Skin epidermis (tissue), 12 donors: Measurements from ENCODE around the gene C3orf22.
"Not testable (repeated sequence)": the region's sequence is repeated elsewhere in the genome, so short reads cannot be mapped to it uniquely, and the experiment has no call there.

Experiments used
- H3K27ac ChIP-seq, 21 experiments: fragments of 200-600 bp; sonication (generic) in 11 of 21; one replicate each; pipeline ENCODE4 v1.5.0; 2020; ENCODE audit warnings: mild to moderate bottlenecking in 3 of 21, inconsistent platforms in 2 of 21, moderate library complexity in 2 of 21
- H3K4me3 ChIP-seq, 7 experiments: fragments of 200-600 bp; sonication (generic) in 2 of 7; one replicate each; pipeline ENCODE4 v1.5.0; 2020; ENCODE audit warnings: inconsistent platforms in 2 of 7, mild to moderate bottlenecking in 2 of 7, moderate library complexity in 1 of 7

The C3orf22 gene, protein sequence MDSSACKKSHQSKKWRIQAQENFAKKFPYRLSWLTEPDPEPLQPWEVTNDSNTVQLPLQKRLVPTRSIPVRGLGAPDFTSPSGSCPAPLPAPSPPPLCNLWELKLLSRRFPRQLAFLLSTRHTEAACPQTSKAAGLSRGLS

DNA sequence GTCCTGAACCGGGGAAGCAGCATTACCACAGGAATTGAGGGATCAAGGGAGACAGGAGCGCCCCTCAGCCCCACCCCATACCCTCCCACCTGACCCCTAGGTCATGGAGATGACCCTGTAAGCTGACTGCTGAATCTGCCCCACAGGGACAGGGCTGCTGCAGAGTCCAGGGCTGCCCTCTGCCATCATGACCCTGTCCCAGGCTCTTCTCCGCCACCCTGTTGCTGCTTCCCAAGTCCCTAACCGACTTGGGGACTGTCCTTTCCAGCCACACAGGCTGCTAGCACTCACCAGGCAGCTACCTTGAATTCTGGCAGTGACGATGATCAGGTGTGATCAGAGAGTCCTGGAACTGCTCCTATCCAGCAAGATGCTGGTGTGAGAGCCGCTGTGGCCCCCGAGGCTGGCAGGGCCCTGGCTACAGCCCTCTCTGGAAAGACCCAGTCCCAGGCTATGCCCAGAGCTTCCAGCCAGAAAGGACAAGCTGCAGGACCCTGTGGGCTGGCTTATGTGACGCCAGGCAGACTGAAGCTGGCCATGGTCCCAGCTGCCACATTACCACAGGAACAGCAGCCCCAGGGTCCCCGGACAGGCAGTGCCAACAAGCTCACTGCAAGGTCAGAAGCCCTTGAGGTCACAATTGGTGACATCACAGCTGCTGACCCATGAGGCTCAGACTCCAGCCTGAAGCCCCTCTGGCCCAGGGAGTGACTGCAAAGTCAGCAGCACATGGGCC is at the start of gene C3orf22:
Gene C3orf22, minus strand, starts transcription at position 597 of the 736 bp plus-strand sequence. CDS start 5,542 bp downstream, outside the sequence.
- Histone ChIP-seq H3K4me3 (no peak within 1 kb of the TSS), H3K27ac (no peak within 1 kb of the TSS)

DNA sequence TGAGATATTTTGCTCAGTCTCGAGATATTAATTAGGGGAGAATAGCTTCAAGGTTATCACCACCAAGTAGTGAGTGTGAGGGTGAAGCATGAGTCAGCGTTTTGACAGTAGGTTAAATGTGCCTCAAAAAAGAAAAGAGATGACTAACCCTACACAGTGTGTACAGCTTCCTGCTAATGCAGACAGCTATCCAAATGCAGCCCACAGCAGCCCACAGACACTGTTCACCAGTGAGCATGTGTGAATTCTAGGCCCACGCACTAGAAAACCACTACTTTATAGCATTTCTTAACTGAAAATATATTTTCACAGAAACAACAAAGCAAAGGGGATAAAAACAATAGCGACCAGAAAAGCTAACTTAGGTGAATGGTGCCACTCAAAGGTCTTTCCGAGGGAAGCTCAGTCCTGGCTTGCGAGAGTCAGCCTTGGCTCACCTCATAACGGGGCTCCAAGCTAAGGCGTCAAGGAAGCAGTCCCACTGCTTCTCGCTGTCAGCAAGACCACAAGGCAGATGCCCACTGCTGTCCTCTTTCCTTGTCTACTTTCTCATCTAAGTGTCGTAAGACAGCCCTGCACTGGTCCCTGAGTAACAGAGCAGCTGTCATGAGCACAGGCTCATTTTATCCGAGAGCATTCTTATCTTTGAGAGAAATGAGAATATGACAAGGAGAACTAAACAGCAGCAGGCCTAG is 48.6 kb upstream of the C3orf22 start:
- Histone ChIP-seq H3K4me3 (no peak overlapping the region), H3K27ac (peak overlapping the region in 1 of 21 experiments; percentile 53)

DNA sequence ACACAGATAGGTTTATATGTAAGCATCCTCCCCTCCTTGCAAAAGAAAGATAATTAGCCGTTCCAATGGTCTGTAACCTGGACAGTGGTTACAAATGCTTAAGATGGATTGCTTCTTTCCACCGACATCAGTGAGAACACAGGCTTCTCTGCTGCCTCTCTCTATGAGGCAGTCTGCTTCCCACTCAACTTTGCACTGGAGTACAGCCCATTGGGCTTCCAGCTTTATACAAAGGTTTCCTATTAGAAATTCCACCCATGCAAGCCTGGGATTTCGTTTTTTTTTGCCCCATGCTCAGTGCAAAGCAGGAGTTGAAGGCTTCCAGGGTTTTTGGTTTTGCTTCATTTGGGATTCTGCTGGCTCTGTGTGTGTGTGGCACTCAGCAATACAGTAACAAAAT is 47.3 kb upstream of the C3orf22 start:
- Histone ChIP-seq H3K27ac (no peak overlapping the region), H3K4me3 (no peak overlapping the region)

DNA sequence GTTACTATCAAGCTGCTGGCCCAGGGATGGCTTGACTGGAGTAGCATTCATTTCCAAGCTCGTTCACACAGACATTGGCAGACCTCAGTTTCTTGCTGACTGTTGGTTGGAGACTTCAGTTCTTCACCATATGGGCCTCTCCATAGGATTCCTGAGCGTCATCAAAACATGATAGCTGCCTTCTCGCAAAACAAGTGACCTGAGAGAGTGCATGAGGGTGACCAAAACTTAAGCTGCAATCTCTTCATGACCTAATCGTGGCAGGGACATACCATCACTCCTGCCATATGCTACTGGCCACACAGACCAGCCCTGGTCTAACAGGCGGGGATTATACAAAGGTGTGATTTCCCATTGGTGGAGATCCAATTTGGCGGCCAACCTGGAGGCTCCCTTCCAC is 46.0 kb upstream of the C3orf22 start:
- Histone ChIP-seq H3K27ac (no peak overlapping the region), H3K4me3 (no peak overlapping the region)

DNA sequence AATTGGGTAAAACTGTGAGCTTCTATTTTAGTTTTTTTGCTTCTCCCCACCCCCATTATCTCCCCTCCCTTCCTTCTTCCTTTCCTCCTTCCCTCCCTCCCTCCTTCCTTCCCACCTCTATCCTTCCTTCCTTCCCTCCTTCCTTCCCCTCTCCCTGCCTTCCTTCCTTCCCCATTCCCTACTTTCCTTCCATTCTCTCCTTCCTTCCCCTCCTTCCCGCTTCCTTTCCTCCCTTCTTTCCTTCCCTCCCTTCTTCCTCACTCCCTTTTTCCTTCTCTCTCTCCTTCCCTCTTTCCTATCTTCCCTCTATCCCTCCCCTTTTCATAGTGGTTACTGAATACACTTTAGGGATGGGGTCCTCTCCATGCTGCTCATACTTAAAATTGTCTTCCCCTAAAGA is 40.4 kb upstream of the C3orf22 start:
- Histone ChIP-seq H3K27ac (no peak overlapping the region), H3K4me3 (no peak overlapping the region)

DNA sequence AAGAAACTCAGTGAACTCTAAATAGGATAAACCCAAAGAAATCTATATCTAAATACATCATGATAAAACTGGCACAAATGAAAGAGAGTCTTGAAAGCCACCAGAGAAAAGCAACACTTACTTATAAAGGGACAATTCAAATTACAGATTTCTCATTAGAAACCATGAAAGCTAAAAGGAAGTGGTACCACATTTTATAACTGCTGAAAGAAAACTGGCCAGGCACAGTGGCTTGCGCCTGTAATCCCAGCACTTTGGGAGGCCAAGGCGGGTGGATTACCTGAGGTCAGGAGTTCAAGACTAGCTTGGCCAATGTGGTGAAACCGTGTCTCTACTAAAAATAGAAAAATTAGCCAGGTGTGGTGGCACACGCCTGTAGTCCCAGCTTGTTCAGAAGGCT is 36.7 kb upstream of the C3orf22 start:
- H3K4me3 ChIP-seq, H3K27ac ChIP-seq: not testable (repeated sequence)

DNA sequence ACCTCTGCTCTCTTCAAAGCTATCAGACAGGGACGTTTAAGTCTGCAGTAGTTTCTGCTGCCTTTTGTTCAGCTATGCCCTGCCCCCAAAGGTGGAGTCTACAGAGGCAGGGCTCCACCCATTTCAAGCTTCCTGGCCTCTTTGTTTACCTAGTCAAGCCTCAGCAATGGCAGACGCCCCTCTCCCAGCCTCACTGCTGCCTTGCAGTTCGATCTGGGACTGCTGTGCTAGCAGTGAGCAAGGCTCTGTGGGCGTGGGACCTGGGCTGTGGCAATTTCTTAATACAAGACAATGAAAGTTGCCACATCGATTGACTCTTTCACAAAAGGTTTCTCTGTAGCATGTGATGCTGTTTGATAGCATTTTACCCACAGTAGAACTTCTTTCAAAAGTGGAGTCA is 32.8 kb upstream of the C3orf22 start:
- H3K4me3 ChIP-seq, H3K27ac ChIP-seq: not testable (repeated sequence)

DNA sequence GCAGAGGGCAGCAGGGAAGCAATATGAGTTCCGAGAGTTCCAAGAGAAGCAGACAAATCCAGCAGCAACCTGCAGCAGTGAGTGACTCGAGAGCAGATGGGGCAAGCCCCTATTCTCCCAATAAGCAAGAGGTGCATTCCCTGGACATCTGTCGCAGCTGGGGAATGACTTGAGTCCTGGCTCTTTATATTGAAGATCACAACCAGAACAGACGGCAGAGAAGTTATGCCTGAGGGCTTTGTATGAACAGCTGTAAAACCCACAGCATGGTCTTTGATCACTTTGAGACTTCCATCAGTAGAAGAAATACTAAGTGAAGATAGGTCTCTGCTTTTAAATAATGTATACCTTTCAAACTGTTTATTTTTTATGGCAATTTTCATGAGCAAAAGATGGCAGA is 23.6 kb upstream of the C3orf22 start:
- Histone ChIP-seq H3K4me3 (no peak overlapping the region), H3K27ac (no peak overlapping the region)

DNA sequence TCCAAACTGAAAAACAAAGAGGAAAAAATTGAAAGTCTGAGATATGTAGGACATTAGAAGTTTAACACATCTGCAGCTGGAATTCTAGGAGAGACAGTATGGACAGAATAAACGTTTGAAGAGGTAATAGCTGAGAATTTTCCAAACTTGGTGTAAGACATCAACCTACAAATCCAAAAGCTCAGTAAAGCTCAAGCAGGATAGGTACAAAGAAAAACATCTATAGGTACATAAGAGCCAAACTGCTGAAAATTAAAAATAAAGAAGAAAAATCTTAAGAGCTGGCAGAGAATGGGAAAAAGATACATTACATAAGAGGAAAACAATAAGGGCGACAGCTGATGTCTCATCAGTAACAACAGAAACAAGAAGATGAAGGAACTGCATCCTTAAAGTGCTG is 22.8 kb upstream of the C3orf22 start:
- Histone ChIP-seq H3K27ac (no peak overlapping the region), H3K4me3 (no peak overlapping the region)

DNA sequence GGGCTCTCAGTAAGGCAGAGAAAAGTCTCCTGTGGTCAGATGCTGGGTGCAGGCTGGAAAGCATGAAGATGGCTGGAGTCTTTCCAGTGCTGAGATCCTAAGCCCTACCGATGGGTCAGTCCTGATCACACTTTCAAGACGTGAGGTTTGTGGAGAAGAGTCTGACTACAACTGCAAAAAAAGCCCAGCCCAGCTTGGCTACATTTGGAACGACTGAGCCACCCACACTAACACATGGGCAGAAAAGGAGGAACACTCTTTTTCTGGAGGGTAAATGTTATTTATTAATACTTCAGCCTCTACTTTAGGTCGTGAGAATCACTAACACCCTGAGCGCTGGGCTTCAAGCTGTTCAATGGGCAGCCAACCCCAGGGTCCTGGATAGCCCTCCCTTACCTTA is 22.0 kb upstream of the C3orf22 start:
- no peak overlapping the region for H3K4me3 ChIP-seq
- H3K27ac ChIP-seq = no peak overlapping the region

DNA sequence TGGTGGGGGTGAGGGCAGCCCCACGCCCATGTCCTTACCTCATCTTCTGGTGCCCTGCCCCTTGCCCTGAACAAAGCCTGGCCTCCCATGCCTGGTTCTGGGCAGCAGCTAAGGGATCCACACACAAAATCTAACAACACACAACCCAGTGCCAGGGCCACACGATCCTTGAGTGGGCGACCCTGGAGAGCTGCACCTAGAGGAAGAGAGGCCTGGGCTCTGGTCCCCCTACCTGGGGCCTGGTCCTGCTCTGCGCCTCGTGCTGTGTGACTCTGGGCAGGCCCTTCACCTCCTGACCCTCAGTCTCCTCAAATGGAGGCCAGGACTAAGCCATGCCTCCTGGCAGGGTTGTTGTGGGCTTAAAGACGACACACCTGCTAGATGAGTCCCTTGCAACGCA is 20.0 kb upstream of the C3orf22 start:
- Histone ChIP-seq H3K4me3 (no peak overlapping the region), H3K27ac (no peak overlapping the region)

DNA sequence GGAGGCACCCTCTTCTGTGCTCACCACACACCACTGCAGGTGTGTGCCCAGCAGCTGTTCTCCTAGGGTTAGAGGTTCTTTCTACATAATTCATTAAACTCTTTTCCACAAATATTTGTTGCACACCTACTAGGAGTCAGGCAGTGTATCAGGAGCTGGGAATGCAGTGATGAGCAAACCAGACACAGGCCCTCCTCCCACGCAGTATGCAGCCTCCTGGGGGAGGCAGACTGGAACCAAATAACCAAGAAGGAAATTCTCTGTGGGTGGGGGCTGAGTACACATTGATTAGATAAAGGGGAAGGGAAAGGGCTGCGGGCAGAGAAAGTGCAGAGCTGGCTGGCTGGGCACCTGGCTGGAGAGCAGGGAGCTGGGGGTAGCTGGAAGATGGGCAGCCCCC is 18.5 kb upstream of the C3orf22 start:
- no peak overlapping the region for H3K27ac ChIP-seq

DNA sequence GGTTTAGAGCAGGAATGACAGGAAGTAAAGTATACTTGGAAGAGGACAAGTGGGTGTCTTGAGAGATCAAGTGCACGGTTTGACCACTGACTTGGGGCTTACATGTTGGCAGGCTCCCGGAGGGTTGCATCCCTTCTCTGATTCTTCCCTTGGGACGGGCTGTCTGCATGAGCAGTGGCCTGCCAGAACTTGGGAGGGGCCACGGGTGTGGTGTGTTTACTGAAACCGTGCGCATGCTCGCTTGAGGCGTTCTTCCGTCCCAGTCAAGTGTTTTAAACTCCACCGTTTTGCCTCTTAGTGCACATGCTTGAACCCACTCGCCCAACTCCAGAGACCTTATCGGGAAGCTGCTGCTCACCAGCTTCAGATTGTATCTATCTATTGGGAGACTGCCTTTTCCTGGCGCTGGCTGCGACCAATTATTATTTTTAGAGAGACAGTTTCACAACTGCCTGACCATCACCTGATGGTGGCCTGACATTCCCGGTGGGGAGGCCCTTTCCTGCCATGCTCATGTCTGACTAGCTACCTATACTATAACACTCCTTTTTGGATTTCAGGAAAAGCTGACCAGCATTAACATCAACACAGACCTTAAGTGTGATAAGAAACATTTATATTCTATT is 14.9 kb upstream of the C3orf22 start:
- no peak overlapping the region for H3K4me3 ChIP-seq
- no peak overlapping the region for H3K27ac ChIP-seq

More for the DNA sequence above, 18.5 kb upstream of the C3orf22 start:
- H3K4me3 ChIP-seq = no peak overlapping the region

DNA sequence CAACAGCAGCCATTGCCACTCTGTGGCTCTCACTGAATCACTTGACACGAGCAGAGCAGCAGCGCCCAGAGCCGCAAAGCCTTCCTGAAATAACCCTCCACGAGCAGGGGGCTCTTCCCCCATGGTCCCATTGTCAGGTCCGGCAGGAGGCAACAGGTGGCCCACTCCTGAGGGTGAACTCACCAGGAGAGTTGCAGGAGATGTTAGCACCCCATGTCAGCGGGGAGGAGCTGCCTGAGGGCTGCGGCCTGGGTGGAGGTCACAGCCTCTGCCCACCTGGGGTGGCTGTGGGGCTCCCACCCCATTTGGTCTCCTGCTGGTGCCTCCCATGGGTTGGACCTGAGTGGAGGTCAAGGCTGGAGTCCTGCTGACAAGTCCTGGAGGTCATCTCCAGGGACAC is 12.3 kb upstream of the C3orf22 start:
- Histone ChIP-seq H3K4me3 (no peak overlapping the region), H3K27ac (no peak overlapping the region)

DNA sequence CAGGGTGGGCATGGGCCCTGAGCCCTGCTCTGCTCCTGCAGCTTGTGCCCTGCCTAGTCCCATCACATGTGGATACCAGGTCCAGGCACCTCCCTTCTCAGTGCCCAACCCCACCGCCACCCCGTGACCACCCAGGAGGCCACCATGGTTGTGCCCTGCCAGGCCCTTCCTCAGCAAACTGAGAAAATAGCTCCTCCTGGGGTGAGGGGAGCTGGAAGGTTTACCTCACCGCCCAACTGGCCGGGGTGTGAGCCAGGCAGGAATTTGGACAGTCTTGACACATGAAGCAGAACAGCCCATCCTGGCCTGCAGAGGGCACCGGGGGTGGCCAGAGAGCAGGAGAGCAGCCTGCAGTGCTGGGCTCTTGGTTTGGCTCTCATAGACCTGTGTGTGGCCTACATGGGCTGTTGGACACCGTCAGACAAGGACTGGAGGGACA is 11.4 kb upstream of the C3orf22 start:
- no peak overlapping the region for H3K27ac ChIP-seq

DNA sequence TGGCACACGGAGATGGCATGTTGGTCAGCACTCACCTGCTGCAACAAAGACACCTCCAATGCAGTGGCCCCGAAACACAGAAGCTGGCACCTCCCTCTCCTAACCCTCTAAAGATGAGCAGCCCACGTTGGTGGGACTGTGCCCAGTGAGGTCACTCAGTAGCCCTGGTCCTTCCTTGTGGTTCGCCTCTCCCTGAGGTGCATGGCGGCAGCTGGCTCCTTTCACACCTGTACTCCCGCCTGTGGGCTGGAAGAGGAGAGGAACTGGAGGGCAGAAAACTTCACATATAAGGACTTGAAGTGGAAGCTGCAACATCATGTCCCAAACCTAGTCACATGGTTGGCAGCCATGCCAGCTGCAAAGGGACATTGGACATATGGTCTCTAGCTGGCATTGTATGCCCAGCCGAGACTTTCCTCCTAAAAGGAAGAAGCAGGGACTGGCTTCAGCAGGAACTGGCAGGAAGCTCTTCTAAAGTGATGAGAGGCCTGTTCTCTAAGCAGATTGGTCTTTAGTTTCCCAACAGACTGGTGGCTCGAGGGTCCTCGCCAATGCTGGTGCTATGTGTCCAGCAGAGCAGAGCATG is 10.8 kb upstream of the C3orf22 start:
- no peak overlapping the region for H3K4me3 ChIP-seq
- H3K27ac ChIP-seq = no peak overlapping the region

More for the DNA sequence above, 11.4 kb upstream of the C3orf22 start:
- no peak overlapping the region for H3K4me3 ChIP-seq

DNA sequence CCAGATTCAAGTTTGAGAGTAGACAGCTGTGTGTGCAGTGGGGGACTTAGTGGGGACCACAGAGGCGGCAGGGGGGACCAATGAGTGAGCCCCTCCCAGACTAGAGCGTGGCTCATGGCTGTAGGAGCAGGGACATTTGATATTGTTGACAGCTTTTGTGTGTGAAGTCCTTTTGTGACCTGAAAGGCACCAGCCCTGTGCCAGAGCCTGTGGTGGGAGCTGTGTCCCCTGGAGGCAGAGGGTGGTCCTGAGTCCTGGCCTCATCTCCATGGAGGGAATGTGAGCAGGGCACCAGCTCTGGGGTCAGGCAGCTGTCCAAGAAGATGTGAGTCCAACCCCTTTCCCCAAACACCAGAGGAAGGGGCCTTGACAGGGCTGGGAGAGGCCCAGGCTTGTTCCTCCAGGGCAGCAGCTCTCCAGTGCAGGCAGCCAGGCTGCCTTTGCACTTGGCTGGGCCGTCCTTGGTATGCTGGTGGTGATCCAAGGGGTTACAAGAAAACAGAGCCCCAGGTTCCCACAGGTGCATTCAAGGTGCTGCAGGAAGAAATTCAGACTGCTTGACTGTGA is 10.1 kb upstream of the C3orf22 start:
- no peak overlapping the region for H3K4me3 ChIP-seq

DNA sequence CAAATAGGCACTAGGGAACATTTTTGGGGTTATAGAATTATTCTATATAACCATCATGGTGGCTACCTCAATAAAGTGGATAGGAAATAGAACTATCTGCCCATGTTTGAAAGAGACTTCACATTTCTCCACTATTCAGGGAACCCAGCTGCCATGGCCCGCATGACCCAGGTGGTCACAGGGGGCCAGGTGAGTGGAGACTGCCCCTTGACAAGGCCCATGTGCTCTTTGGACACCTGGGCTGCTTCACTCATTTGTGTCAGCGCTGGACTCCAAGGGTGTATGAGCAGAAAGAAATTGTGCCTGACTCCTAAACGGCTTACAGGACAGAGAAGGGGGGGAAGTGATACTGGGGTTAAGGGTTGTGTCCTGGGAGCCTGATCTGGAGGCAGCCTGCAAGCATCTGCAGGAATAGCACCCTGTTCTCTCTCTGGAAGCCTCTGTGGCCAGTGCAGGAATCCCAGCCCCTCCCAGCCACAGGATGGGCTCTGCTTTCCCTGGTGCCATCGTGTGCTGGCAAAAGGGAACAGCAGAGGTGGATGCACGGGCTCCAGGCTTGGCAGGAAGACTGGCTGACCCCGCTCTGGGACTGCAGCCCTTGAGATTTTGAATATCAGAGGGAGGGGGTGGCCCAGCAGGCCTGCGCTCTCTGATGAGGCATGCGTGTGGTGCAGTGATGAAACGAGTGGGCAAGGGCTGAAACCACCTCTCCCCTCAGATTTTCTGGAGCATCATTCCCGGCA is 9.1 kb upstream of the C3orf22 start:
- H3K4me3 ChIP-seq = no peak overlapping the region
- no peak overlapping the region for H3K27ac ChIP-seq

More for the DNA sequence above, 10.1 kb upstream of the C3orf22 start:
- no peak overlapping the region for H3K27ac ChIP-seq

DNA sequence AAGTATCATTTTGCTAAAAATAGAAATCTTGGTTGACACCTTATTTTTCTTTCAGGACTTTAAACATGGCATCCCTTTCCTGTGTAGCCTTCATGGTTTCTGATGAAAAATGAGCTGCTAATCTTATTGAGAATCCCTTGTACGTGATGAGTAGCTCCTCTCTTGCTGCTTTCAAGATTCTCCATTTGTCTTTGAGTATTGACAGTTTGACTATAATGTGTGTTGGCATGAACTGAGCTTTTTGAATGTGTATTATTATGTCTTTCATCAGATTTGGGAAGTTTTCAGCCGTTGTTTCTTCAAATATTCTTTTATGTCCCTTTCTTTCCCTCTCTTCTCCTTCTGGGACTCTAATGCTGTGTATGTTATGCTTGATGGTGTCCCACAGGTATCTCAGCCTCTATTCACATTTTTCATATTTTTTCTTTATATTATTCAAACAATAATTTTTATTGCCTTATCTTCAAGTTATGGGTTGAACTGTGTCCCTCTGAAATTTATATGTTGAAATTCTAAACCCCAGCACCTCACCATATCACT is 4.1 kb upstream of the C3orf22 start:
- Histone ChIP-seq H3K4me3 (no peak overlapping the region), H3K27ac (no peak overlapping the region)
